B cell (primary cell): Measurements from ENCODE around the gene RBM23. TPM values are rescaled to one million over a fixed set of nuclear protein-coding genes. Genes with fewer than 3 reads are reported as not detected.

Experiments
- ATAC-seq: fragments of 200-7000 bp; cut with Tn5 transposase; one replicate; pipeline ENCODE4 v1.10.0; 2021; ENCODE audit warnings: low read depth, mild to moderate bottlenecking, moderate number of reproducible peaks, moderate library complexity
- CTCF ChIA-PET: fragments of 350-600 bp; sonication (Branson Sonifier 250); formaldehyde crosslinking; loops from one replicate; lab custom pipeline; 2021; ENCODE audit warnings: antibody characterized with exemption, inconsistent platforms; lab: Charles Lee
- POLR2A ChIA-PET: fragments of 350-600 bp; sonication (Branson Sonifier 250); formaldehyde crosslinking; loops from one replicate; lab custom pipeline; 2021; ENCODE audit warnings: antibody characterized with exemption; lab: Charles Lee
- DNase-seq: peaks from one replicate; pipeline ENCODE4 v3.0.0; 2013
- H2AFZ ChIP-seq: 2 replicates; pipeline ENCODE4 v1.6.1; 2012; ENCODE audit warnings: mild to moderate bottlenecking, low read depth, low read length; ENCODE audit not compliant: insufficient read depth, poor library complexity, severe bottlenecking
- H3K27ac ChIP-seq, 2 donors: 1 replicate in 1 of 2; 2 replicates in 1 of 2; pipeline ENCODE4 v1.5.1; 2012 to 2013; ENCODE audit warnings: low read length in 2 of 2, mild to moderate bottlenecking in 2 of 2, moderate library complexity in 1 of 2
- H3K27me3 ChIP-seq, 4 experiments: fragments of 200-600 bp in 1 of 4; sonication (generic) in 1 of 4; replicated peaks in 1 of 4; 1 replicate in 2 of 4; 2 replicates in 2 of 4; pipeline versions ENCODE4 v1.6.1 to v1.7.0; 2013 to 2016; ENCODE audit warnings: low read length in 3 of 4, mild to moderate bottlenecking in 2 of 4, mixed read lengths in 1 of 4, moderate library complexity in 1 of 4; ENCODE audit not compliant: insufficient read depth in 4 of 4, control insufficient read depth in 3 of 4; ENCODE audit errors: control extremely low read depth in 1 of 4
- H3K36me3 ChIP-seq, 2 experiments: replicated peaks in 1 of 2; 1 replicate in 1 of 2; 2 replicates in 1 of 2; pipeline versions ENCODE4 v1.6.1 to v1.7.1; 2013; ENCODE audit warnings: low read length in 1 of 2; ENCODE audit not compliant: insufficient read depth in 2 of 2, control insufficient read depth in 1 of 2; ENCODE audit errors: control extremely low read depth in 1 of 2, extremely low read depth in 1 of 2
- H3K4me1 ChIP-seq, 2 donors: fragments of 200-600 bp in 1 of 2; sonication (generic) in 1 of 2; 1 replicate in 1 of 2; 2 replicates in 1 of 2; pipeline versions ENCODE4 v1.5.1 to v1.6.1; 2013 to 2017; ENCODE audit warnings: low read length in 2 of 2; ENCODE audit not compliant: control insufficient read depth in 2 of 2, insufficient read depth in 2 of 2
- H3K4me2 ChIP-seq: replicated peaks from 2 replicates; pipeline ENCODE3; 2012; ENCODE audit warnings: mild to moderate bottlenecking, low read depth, low read length; ENCODE audit not compliant: poor library complexity, severe bottlenecking
- H3K4me3 ChIP-seq, 5 experiments: fragments of 200-600 bp in 1 of 5; sonication (generic) in 1 of 5; 1 replicate in 3 of 5; 2 replicates in 2 of 5; pipeline versions ENCODE4 v1.5.1 to v1.7.0; 2011 to 2016; ENCODE audit warnings: low read length in 4 of 5, mild to moderate bottlenecking in 4 of 5, low read depth in 2 of 5, control low read depth in 1 of 5, moderate library complexity in 1 of 5; ENCODE audit not compliant: insufficient read depth in 1 of 5; ENCODE audit errors: control extremely low read depth in 1 of 5, extremely low read depth in 1 of 5
- H3K79me2 ChIP-seq: fragments of 200-600 bp; sonication (generic); one replicate; pipeline ENCODE4 v1.6.0; 2016; ENCODE audit warnings: low read length; ENCODE audit not compliant: control insufficient read depth, insufficient read depth
- H3K9ac ChIP-seq: fragments of 200-600 bp; sonication (generic); 2 replicates; pipeline ENCODE4 v1.6.1; 2017; ENCODE audit warnings: mild to moderate bottlenecking, low read length, moderate library complexity
- H3K9me3 ChIP-seq, 3 donors: one replicate each; pipeline versions ENCODE4 v1.6.1 to v1.7.1; 2013; ENCODE audit warnings: low read length in 2 of 3; ENCODE audit not compliant: control insufficient read depth in 2 of 3, insufficient read depth in 1 of 3; ENCODE audit errors: control extremely low read depth in 1 of 3
- H4K20me1 ChIP-seq: 2 replicates; pipeline ENCODE4 v1.6.0; 2012; ENCODE audit warnings: mild to moderate bottlenecking, low read length; ENCODE audit not compliant: insufficient read depth, control insufficient read depth, poor library complexity, severe bottlenecking
- H3K27ac Mint-ChIP-seq: one replicate; pipeline ENCODE4 v1.8.0; 2021; ENCODE audit warnings: mixed read lengths
- H3K27me3 Mint-ChIP-seq: one replicate; pipeline ENCODE4 v1.8.0; 2021; ENCODE audit warnings: mixed read lengths
- H3K4me1 Mint-ChIP-seq: one replicate; pipeline ENCODE4 v1.8.0; 2021; ENCODE audit warnings: mixed read lengths
- H3K4me3 Mint-ChIP-seq: one replicate; pipeline ENCODE4 v1.8.0; 2021; ENCODE audit warnings: mixed read lengths
- H3K9me3 Mint-ChIP-seq: one replicate; pipeline ENCODE4 v1.8.0; 2022; ENCODE audit warnings: mixed read lengths; ENCODE audit not compliant: insufficient read depth
- EZH2 ChIP-seq: IDR thresholded peaks from 2 replicates; pipeline ENCODE4 v1.6.1; 2012; ENCODE audit warnings: borderline replicate concordance, low read depth, mild to moderate bottlenecking, moderate library complexity, low read length; ENCODE audit not compliant: insufficient read depth, poor library complexity, severe bottlenecking
- WGBS: methylation state at CpG from one replicate; pipeline ENCODE4 v1.1.5; 2013; ENCODE audit warnings: missing lambda C conversion rate; ENCODE audit not compliant: insufficient coverage; 5-methylcytosine and 5-hydroxymethylcytosine counted together
- intact Hi-C: fragments of 100-400 bp; cut with micrococcal nuclease; formaldehyde crosslinking; loops from one replicate; pipeline ENCODE4 v1.10.0; 2022
- polyA plus RNA-seq: library from polyadenylated mRNA; depleted of rRNA; stranded (reverse); fragments of >200 nt; gene quantifications from 2 replicates; pipeline ENCODE4 v1.2.3, GENCODE V29; 2012
- total RNA-seq, 2 donors: library from RNA; stranded (reverse); fragments of 120-200 nt in 1 of 2; gene quantifications; 1 replicate in 1 of 2; 2 replicates in 1 of 2; pipeline versions ENCODE4 v1.2.3 to v1.2.4, GENCODE V29; 2013 to 2022
- TF ChIP-seq, protein P1 (sequence below): fragments of 200-600 bp; IDR thresholded peaks from one replicate; pipeline ENCODE4 v1.8.0; 2022; ENCODE audit warnings: antibody characterized with exemption, mild to moderate bottlenecking

Gene RBM23
- total and polyA plus RNA-seq, 2 donors (not counting 1 experiment from before 2014, with no cell fraction given) = 60.7 to 165 TPM

GRCh38 chr14:22886500-22887259 lies 32.3 kb downstream of the RBM23 start:
- Histone ChIP-seq H3K27ac (peak overlapping the region; percentile 85 to 94), H3K4me3 (peak overlapping the region; percentile 44 to 83 (median 67)), H4K20me1 (no peaks in the 10 kb centered on the region), H3K9ac (peak overlapping the region; percentile 75), H3K79me2 (peaks cover 16% of the 10 kb centered on the region), H3K4me2 (peak overlapping the region; percentile 85), H3K9me3 (no peaks in the 10 kb centered on the region), H3K4me1 (peaks cover 55 to 83% of the 10 kb centered on the region in 2 donors), H2AFZ (peak overlapping the region; percentile 77), H3K36me3 (no peaks in the 10 kb centered on the region), H3K27me3 (no peaks in the 10 kb centered on the region)
- ChIA-PET CTCF (interaction anchor here (0.6 to 7.0 kb wide), 13 partner anchors 10 to 316 kb away, joined by 3 to 101 read pairs (median 4); partner anchors contain the start of genes AJUBA and LRP10), POLR2A (interaction anchor here (0.5 to 5.3 kb wide), 15 partner anchors 13 to 1410 kb away, joined by 3 to 61 read pairs (median 4); partner anchors contain the start of genes ACIN1, C14orf119, LRP10 and OXA1L)
- Mint-ChIP-seq H3K27me3 (no peaks in the 10 kb centered on the region), H3K9me3 (no peaks in the 10 kb centered on the region), H3K4me1 (peaks cover 71% of the 10 kb centered on the region), H3K27ac (peak overlapping the region; percentile 99), H3K4me3 (peak overlapping the region; percentile 97)
- DNase-seq = peak; percentile 89
- 2% methylated on average over 77 of the region's 77 CpGs for WGBS
- intact Hi-C loops = loop anchor here (1.0 to 5.0 kb wide), 4 partner anchors 33 to 416 kb away; partner anchors contain the start of genes DAD1, PPP1R3E and RBM23
- ATAC-seq = peak; percentile 62
- TF ChIP-seq EZH2 = no peak
- TF ChIP-seq, protein P1, sequence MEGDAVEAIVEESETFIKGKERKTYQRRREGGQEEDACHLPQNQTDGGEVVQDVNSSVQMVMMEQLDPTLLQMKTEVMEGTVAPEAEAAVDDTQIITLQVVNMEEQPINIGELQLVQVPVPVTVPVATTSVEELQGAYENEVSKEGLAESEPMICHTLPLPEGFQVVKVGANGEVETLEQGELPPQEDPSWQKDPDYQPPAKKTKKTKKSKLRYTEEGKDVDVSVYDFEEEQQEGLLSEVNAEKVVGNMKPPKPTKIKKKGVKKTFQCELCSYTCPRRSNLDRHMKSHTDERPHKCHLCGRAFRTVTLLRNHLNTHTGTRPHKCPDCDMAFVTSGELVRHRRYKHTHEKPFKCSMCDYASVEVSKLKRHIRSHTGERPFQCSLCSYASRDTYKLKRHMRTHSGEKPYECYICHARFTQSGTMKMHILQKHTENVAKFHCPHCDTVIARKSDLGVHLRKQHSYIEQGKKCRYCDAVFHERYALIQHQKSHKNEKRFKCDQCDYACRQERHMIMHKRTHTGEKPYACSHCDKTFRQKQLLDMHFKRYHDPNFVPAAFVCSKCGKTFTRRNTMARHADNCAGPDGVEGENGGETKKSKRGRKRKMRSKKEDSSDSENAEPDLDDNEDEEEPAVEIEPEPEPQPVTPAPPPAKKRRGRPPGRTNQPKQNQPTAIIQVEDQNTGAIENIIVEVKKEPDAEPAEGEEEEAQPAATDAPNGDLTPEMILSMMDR = peak; percentile 42
